Smooth muscle cell (in vitro differentiated cells): ENCODE measurements around the gene RASA3. TPM values are rescaled to one million over a fixed set of nuclear protein-coding genes. Genes with fewer than 3 reads are reported as not detected.
A peak's percentile ranks its signal among the peaks of the same experiment; 100 is the strongest.

ENCODE experiments used
- DNase-seq: peaks from one replicate; lab custom pipeline; 2025; ENCODE audit not compliant: unreplicated experiment; lab: John Stamatoyannopoulos, UW
- H2AFZ ChIP-seq: fragments of 200-600 bp; sonication (generic); 2 replicates; pipeline ENCODE4 v1.6.0; 2016; ENCODE audit warnings: antibody characterized with exemption, low read depth, mild to moderate bottlenecking
- H3F3A ChIP-seq: fragments of 200-600 bp; sonication (generic); 2 replicates; pipeline ENCODE4 v1.6.0; 2017; ENCODE audit warnings: antibody characterized with exemption, low read depth
- H3K27ac ChIP-seq: fragments of 200-600 bp; sonication (generic); 2 replicates; pipeline ENCODE4 v1.5.1; 2016; ENCODE audit warnings: low read depth, mild to moderate bottlenecking
- H3K27me3 ChIP-seq: fragments of 200-600 bp; sonication (generic); 2 replicates; pipeline ENCODE4 v1.6.1; 2016; ENCODE audit warnings: low read depth, mild to moderate bottlenecking
- H3K36me3 ChIP-seq: fragments of 200-600 bp; sonication (generic); 2 replicates; pipeline ENCODE4 v1.5.1; 2016; ENCODE audit warnings: low read depth
- H3K4me1 ChIP-seq: fragments of 200-600 bp; sonication (generic); 2 replicates; pipeline ENCODE4 v1.5.1; 2016; ENCODE audit warnings: low read depth
- H3K4me2 ChIP-seq: fragments of 200-600 bp; sonication (generic); 2 replicates; pipeline ENCODE4 v1.6.0; 2016; ENCODE audit warnings: mild to moderate bottlenecking
- H3K4me3 ChIP-seq: fragments of 200-600 bp; sonication (generic); 2 replicates; pipeline ENCODE4 v1.5.1; 2016; ENCODE audit warnings: mild to moderate bottlenecking
- H3K79me2 ChIP-seq: fragments of 200-600 bp; sonication (generic); 2 replicates; pipeline ENCODE4 v1.6.0; 2016; ENCODE audit warnings: low read depth, mild to moderate bottlenecking
- H3K9ac ChIP-seq: fragments of 200-600 bp; sonication (generic); 2 replicates; pipeline ENCODE4 v1.6.0; 2016; ENCODE audit warnings: low read depth
- H3K9me3 ChIP-seq: fragments of 200-600 bp; sonication (generic); replicated peaks from 2 replicates; pipeline ENCODE4 v1.5.1; 2016; ENCODE audit warnings: low read depth
- H4K20me1 ChIP-seq: fragments of 200-600 bp; sonication (generic); 2 replicates; pipeline ENCODE4 v1.6.0; 2016; ENCODE audit warnings: low read depth
- WGBS: methylation state at CpG from one replicate; pipeline ENCODE4 v1.1.7; 2016; ENCODE audit warnings: low lambda C conversion rate; 5-methylcytosine and 5-hydroxymethylcytosine counted together
- polyA plus RNA-seq: library from polyadenylated mRNA; unstranded; fragments of >200 nt; fragmentation: Nextera tagmentation; extraction: Ambion mirVana; gene quantifications from 2 replicates; pipeline ENCODE4 v1.2.1, GENCODE V29; 2016
- total RNA-seq: library from RNA; depleted of rRNA; stranded (reverse); fragments of >200 nt; gene quantifications from 2 replicates; pipeline ENCODE4 v1.2.3, GENCODE V29; 2014
- TF ChIP-seq, protein P1 (sequence below): fragments of 200-600 bp; sonication (generic); IDR thresholded peaks from 2 replicates; pipeline ENCODE4 v1.5.1; 2017; ENCODE audit warnings: borderline replicate concordance, mild to moderate bottlenecking, antibody characterized with exemption; ENCODE audit not compliant: insufficient read depth, poor library complexity, severe bottlenecking

Gene RASA3
- total and polyA plus RNA-seq, 2 experiments from 2014 or later = 21.3 to 26.8 TPM

GRCh38 chr13:114102521-114103288 is 29.7 kb downstream of the RASA3 start:
- 94% methylated on average over 29 of the region's 29 CpGs for WGBS
- H3F3A ChIP-seq = peaks cover 8% of the 10 kb centered on the region
- no peaks in the 10 kb centered on the region for H3K9me3 ChIP-seq
- TF ChIP-seq, protein P1, sequence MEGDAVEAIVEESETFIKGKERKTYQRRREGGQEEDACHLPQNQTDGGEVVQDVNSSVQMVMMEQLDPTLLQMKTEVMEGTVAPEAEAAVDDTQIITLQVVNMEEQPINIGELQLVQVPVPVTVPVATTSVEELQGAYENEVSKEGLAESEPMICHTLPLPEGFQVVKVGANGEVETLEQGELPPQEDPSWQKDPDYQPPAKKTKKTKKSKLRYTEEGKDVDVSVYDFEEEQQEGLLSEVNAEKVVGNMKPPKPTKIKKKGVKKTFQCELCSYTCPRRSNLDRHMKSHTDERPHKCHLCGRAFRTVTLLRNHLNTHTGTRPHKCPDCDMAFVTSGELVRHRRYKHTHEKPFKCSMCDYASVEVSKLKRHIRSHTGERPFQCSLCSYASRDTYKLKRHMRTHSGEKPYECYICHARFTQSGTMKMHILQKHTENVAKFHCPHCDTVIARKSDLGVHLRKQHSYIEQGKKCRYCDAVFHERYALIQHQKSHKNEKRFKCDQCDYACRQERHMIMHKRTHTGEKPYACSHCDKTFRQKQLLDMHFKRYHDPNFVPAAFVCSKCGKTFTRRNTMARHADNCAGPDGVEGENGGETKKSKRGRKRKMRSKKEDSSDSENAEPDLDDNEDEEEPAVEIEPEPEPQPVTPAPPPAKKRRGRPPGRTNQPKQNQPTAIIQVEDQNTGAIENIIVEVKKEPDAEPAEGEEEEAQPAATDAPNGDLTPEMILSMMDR = no peak
- H2AFZ ChIP-seq = no peak overlapping the region
- no peak overlapping the region for H3K9ac ChIP-seq
- no peaks in the 10 kb centered on the region for H3K36me3 ChIP-seq
- H4K20me1 ChIP-seq = peaks cover 76% of the 10 kb centered on the region
- peaks cover 13% of the 10 kb centered on the region for H3K4me1 ChIP-seq
- peaks cover 56% of the 10 kb centered on the region for H3K79me2 ChIP-seq
- no peak overlapping the region for H3K4me2 ChIP-seq
- H3K4me3 ChIP-seq = no peak overlapping the region
- H3K27ac ChIP-seq = no peak overlapping the region
- H3K27me3 ChIP-seq = no peaks in the 10 kb centered on the region
- DNase-seq = no peak

GRCh38 chr13:114102131-114102520 is 30.3 kb downstream of the RASA3 start:
- no peak overlapping the region for H3K4me3 ChIP-seq
- peaks cover 8% of the 10 kb centered on the region for H3F3A ChIP-seq
- peaks cover 76% of the 10 kb centered on the region for H4K20me1 ChIP-seq
- H3K36me3 ChIP-seq = no peaks in the 10 kb centered on the region
- no peak overlapping the region for H2AFZ ChIP-seq
- WGBS = 87% methylated on average over 16 of the region's 18 CpGs
- H3K9me3 ChIP-seq = no peaks in the 10 kb centered on the region
- peak overlapping the region; percentile 53 for H3K27ac ChIP-seq
- H3K4me1 ChIP-seq = peaks cover 16% of the 10 kb centered on the region
- H3K4me2 ChIP-seq = no peak overlapping the region
- peaks cover 56% of the 10 kb centered on the region for H3K79me2 ChIP-seq
- no peak for DNase-seq
- TF ChIP-seq, protein P1 = no peak
- H3K27me3 ChIP-seq = no peaks in the 10 kb centered on the region
- no peak overlapping the region for H3K9ac ChIP-seq

DNA sequence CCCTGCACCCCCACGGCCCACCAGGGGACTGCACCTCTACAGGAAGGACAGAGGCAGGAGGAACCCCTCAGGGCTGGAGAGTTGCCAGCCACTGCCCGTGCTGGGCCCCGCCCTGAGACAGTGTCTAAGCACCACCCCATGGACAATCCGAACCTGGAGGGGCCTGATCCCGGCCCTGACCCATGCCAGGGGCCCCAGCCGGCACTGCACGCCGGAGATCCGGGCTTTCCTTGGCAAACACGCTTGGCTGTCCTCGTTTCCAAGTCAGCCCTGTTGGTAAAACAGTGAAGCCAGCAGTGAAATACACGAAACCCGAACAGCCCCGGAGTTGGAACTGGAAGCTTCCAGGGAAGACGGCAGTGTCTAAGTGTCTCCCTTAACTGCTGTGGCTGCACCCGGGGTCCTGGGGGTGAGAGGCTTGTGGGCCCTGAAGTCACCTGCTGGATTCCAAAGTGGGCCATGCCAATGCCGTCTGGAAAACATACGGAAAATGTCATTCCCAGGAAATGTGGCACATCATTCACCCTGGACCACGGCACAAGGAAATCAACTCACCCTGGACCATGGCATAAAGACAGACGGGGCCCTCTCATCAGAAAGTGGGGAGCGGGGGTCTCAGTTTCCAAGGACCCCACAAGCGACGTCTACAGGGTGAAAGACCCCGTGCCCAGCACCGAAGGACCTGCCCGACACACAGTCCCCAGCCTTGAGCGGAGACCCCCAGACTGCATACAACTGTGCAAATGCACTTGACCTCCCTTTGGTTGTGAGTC is 30.9 kb downstream of the RASA3 start:
- no peaks in the 10 kb centered on the region for H3K36me3 ChIP-seq
- peaks cover 56% of the 10 kb centered on the region for H3K79me2 ChIP-seq
- no peak overlapping the region for H2AFZ ChIP-seq
- H3K4me3 ChIP-seq = no peak overlapping the region
- no peaks in the 10 kb centered on the region for H3K9me3 ChIP-seq
- TF ChIP-seq, protein P1 = no peak
- no peak overlapping the region for H3K4me2 ChIP-seq
- DNase-seq = no peak
- WGBS = 92% methylated on average over 27 of the region's 27 CpGs
- peaks cover 16% of the 10 kb centered on the region for H3K4me1 ChIP-seq
- peak overlapping the region; percentile 53 for H3K27ac ChIP-seq
- H3K27me3 ChIP-seq = no peaks in the 10 kb centered on the region
- peaks cover 75% of the 10 kb centered on the region for H4K20me1 ChIP-seq
- peaks cover 8% of the 10 kb centered on the region for H3F3A ChIP-seq
- H3K9ac ChIP-seq = no peak overlapping the region
